B cell (primary cell): Measurements from ENCODE around the gene RPL10. TPM values are rescaled to one million over a fixed set of nuclear protein-coding genes. Genes with fewer than 3 reads are reported as not detected.
A peak's percentile ranks its signal among the peaks of the same experiment; 100 is the strongest.

Experiments
- ATAC-seq: fragments of 200-7000 bp; cut with Tn5 transposase; one replicate; pipeline ENCODE4 v1.10.0; 2021; ENCODE audit warnings: low read depth, mild to moderate bottlenecking, moderate number of reproducible peaks, moderate library complexity
- CTCF ChIA-PET: fragments of 350-600 bp; sonication (Branson Sonifier 250); formaldehyde crosslinking; loops from one replicate; lab custom pipeline; 2021; ENCODE audit warnings: antibody characterized with exemption, inconsistent platforms; lab: Charles Lee
- POLR2A ChIA-PET: fragments of 350-600 bp; sonication (Branson Sonifier 250); formaldehyde crosslinking; loops from one replicate; lab custom pipeline; 2021; ENCODE audit warnings: antibody characterized with exemption; lab: Charles Lee
- DNase-seq: peaks from one replicate; pipeline ENCODE4 v3.0.0; 2013
- H2AFZ ChIP-seq: 2 replicates; pipeline ENCODE4 v1.6.1; 2012; ENCODE audit warnings: mild to moderate bottlenecking, low read depth, low read length; ENCODE audit not compliant: insufficient read depth, poor library complexity, severe bottlenecking
- H3K27ac ChIP-seq, 2 donors: 1 replicate in 1 of 2; 2 replicates in 1 of 2; pipeline ENCODE4 v1.5.1; 2012 to 2013; ENCODE audit warnings: low read length in 2 of 2, mild to moderate bottlenecking in 2 of 2, moderate library complexity in 1 of 2
- H3K27me3 ChIP-seq, 4 experiments: fragments of 200-600 bp in 1 of 4; sonication (generic) in 1 of 4; replicated peaks in 1 of 4; 1 replicate in 2 of 4; 2 replicates in 2 of 4; pipeline versions ENCODE4 v1.6.1 to v1.7.0; 2013 to 2016; ENCODE audit warnings: low read length in 3 of 4, mild to moderate bottlenecking in 2 of 4, mixed read lengths in 1 of 4, moderate library complexity in 1 of 4; ENCODE audit not compliant: insufficient read depth in 4 of 4, control insufficient read depth in 3 of 4; ENCODE audit errors: control extremely low read depth in 1 of 4
- H3K36me3 ChIP-seq, 2 experiments: replicated peaks in 1 of 2; 1 replicate in 1 of 2; 2 replicates in 1 of 2; pipeline versions ENCODE4 v1.6.1 to v1.7.1; 2013; ENCODE audit warnings: low read length in 1 of 2; ENCODE audit not compliant: insufficient read depth in 2 of 2, control insufficient read depth in 1 of 2; ENCODE audit errors: control extremely low read depth in 1 of 2, extremely low read depth in 1 of 2
- H3K4me1 ChIP-seq, 2 donors: fragments of 200-600 bp in 1 of 2; sonication (generic) in 1 of 2; 1 replicate in 1 of 2; 2 replicates in 1 of 2; pipeline versions ENCODE4 v1.5.1 to v1.6.1; 2013 to 2017; ENCODE audit warnings: low read length in 2 of 2; ENCODE audit not compliant: control insufficient read depth in 2 of 2, insufficient read depth in 2 of 2
- H3K4me2 ChIP-seq: replicated peaks from 2 replicates; pipeline ENCODE3; 2012; ENCODE audit warnings: mild to moderate bottlenecking, low read depth, low read length; ENCODE audit not compliant: poor library complexity, severe bottlenecking
- H3K4me3 ChIP-seq, 5 experiments: fragments of 200-600 bp in 1 of 5; sonication (generic) in 1 of 5; 1 replicate in 3 of 5; 2 replicates in 2 of 5; pipeline versions ENCODE4 v1.5.1 to v1.7.0; 2011 to 2016; ENCODE audit warnings: low read length in 4 of 5, mild to moderate bottlenecking in 4 of 5, low read depth in 2 of 5, control low read depth in 1 of 5, moderate library complexity in 1 of 5; ENCODE audit not compliant: insufficient read depth in 1 of 5; ENCODE audit errors: control extremely low read depth in 1 of 5, extremely low read depth in 1 of 5
- H3K79me2 ChIP-seq: fragments of 200-600 bp; sonication (generic); one replicate; pipeline ENCODE4 v1.6.0; 2016; ENCODE audit warnings: low read length; ENCODE audit not compliant: control insufficient read depth, insufficient read depth
- H3K9ac ChIP-seq: fragments of 200-600 bp; sonication (generic); 2 replicates; pipeline ENCODE4 v1.6.1; 2017; ENCODE audit warnings: mild to moderate bottlenecking, low read length, moderate library complexity
- H3K9me3 ChIP-seq, 3 donors: one replicate each; pipeline versions ENCODE4 v1.6.1 to v1.7.1; 2013; ENCODE audit warnings: low read length in 2 of 3; ENCODE audit not compliant: control insufficient read depth in 2 of 3, insufficient read depth in 1 of 3; ENCODE audit errors: control extremely low read depth in 1 of 3
- H4K20me1 ChIP-seq: 2 replicates; pipeline ENCODE4 v1.6.0; 2012; ENCODE audit warnings: mild to moderate bottlenecking, low read length; ENCODE audit not compliant: insufficient read depth, control insufficient read depth, poor library complexity, severe bottlenecking
- H3K27ac Mint-ChIP-seq: one replicate; pipeline ENCODE4 v1.8.0; 2021; ENCODE audit warnings: mixed read lengths
- H3K27me3 Mint-ChIP-seq: one replicate; pipeline ENCODE4 v1.8.0; 2021; ENCODE audit warnings: mixed read lengths
- H3K4me1 Mint-ChIP-seq: one replicate; pipeline ENCODE4 v1.8.0; 2021; ENCODE audit warnings: mixed read lengths
- H3K4me3 Mint-ChIP-seq: one replicate; pipeline ENCODE4 v1.8.0; 2021; ENCODE audit warnings: mixed read lengths
- H3K9me3 Mint-ChIP-seq: one replicate; pipeline ENCODE4 v1.8.0; 2022; ENCODE audit warnings: mixed read lengths; ENCODE audit not compliant: insufficient read depth
- EZH2 ChIP-seq: IDR thresholded peaks from 2 replicates; pipeline ENCODE4 v1.6.1; 2012; ENCODE audit warnings: borderline replicate concordance, low read depth, mild to moderate bottlenecking, moderate library complexity, low read length; ENCODE audit not compliant: insufficient read depth, poor library complexity, severe bottlenecking
- WGBS: methylation state at CpG from one replicate; pipeline ENCODE4 v1.1.5; 2013; ENCODE audit warnings: missing lambda C conversion rate; ENCODE audit not compliant: insufficient coverage; 5-methylcytosine and 5-hydroxymethylcytosine counted together
- intact Hi-C: fragments of 100-400 bp; cut with micrococcal nuclease; formaldehyde crosslinking; loops from one replicate; pipeline ENCODE4 v1.10.0; 2022
- polyA plus RNA-seq: library from polyadenylated mRNA; depleted of rRNA; stranded (reverse); fragments of >200 nt; gene quantifications from 2 replicates; pipeline ENCODE4 v1.2.3, GENCODE V29; 2012
- total RNA-seq, 2 donors: library from RNA; stranded (reverse); fragments of 120-200 nt in 1 of 2; gene quantifications; 1 replicate in 1 of 2; 2 replicates in 1 of 2; pipeline versions ENCODE4 v1.2.3 to v1.2.4, GENCODE V29; 2013 to 2022
- TF ChIP-seq, protein P1 (sequence below): fragments of 200-600 bp; IDR thresholded peaks from one replicate; pipeline ENCODE4 v1.8.0; 2022; ENCODE audit warnings: antibody characterized with exemption, mild to moderate bottlenecking

Gene RPL10
- total and polyA plus RNA-seq, 2 donors (not counting 1 experiment from before 2014, with no cell fraction given) = 4,073 to 16,482 TPM

GRCh38 chrX:154441564-154441963 lies 43.4 kb downstream of the RPL10 start:
- Histone ChIP-seq H3K27ac (no peak overlapping the region), H3K4me1 (peaks cover 16 to 31% of the 10 kb centered on the region in 2 donors), H3K4me3 (no peak overlapping the region), H3K9ac (no peak overlapping the region), H2AFZ (no peak overlapping the region), H3K4me2 (no peak overlapping the region), H3K27me3 (no peaks in the 10 kb centered on the region), H3K9me3 (no peaks in the 10 kb centered on the region), H3K36me3 (peaks cover 0 to 13% of the 10 kb centered on the region in 2 experiments), H3K79me2 (peaks cover 33% of the 10 kb centered on the region), H4K20me1 (peaks cover 6% of the 10 kb centered on the region)
- Mint-ChIP-seq H3K9me3 (no peaks in the 10 kb centered on the region), H3K4me1 (peaks cover 9% of the 10 kb centered on the region), H3K27me3 (no peaks in the 10 kb centered on the region), H3K27ac (peak overlapping the region; percentile 20), H3K4me3 (no peak overlapping the region)
- no peak for DNase-seq
- intact Hi-C loops = loop anchor here (5.0 kb wide), 1 partner anchor 36 kb away; the partner anchor contains the start of gene LAGE3
- no peak for ATAC-seq
- TF ChIP-seq, protein P1, sequence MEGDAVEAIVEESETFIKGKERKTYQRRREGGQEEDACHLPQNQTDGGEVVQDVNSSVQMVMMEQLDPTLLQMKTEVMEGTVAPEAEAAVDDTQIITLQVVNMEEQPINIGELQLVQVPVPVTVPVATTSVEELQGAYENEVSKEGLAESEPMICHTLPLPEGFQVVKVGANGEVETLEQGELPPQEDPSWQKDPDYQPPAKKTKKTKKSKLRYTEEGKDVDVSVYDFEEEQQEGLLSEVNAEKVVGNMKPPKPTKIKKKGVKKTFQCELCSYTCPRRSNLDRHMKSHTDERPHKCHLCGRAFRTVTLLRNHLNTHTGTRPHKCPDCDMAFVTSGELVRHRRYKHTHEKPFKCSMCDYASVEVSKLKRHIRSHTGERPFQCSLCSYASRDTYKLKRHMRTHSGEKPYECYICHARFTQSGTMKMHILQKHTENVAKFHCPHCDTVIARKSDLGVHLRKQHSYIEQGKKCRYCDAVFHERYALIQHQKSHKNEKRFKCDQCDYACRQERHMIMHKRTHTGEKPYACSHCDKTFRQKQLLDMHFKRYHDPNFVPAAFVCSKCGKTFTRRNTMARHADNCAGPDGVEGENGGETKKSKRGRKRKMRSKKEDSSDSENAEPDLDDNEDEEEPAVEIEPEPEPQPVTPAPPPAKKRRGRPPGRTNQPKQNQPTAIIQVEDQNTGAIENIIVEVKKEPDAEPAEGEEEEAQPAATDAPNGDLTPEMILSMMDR = no peak
- TF ChIP-seq EZH2 = no peak
- WGBS = 100% methylated on average over 1 of the region's 11 CpGs
- ChIA-PET POLR2A (interaction anchor here (0.6 kb wide), 1 partner anchor 69 kb away, joined by 3 read pairs; no protein-coding TSS in a partner anchor), CTCF (no interaction called here)

DNA sequence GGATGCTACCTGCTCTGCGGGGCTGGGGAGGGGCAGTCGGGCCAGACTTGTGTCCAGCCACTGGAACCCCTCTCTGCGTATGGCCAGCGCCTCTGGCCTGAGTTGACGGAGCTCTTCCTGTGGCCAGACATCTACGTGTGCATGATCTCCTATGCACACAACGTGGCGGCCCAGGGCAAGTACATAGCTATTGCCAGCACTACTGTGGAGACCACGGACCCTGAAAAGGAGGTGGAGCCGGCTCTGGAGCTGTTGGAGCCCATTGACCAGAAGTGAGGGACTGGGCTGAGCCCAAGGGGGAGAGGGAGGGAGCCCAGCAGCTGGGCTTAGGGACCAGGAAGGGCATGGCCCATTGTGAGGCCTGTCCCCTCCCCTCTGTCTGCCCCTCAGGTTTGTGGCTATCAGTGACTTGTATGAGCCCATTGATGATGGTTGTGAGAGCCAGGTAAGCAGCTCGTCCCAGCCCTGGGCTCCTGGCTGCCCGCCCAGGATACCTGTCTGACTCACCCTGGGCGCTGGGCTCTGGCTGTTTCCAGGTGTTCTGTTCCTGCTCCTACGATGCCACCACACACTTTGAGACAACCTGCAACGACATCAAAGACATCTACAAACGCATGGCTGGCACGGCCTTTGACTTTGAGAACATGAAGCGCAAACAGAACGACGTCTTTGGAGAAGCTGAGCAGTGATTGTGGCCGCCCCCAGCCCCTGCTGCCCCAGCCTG lies 44.0 kb downstream of the RPL10 start:
- ChIA-PET CTCF (no interaction called here), POLR2A (no interaction called here)
- Histone ChIP-seq H3K79me2 (peaks cover 31% of the 10 kb centered on the region), H3K4me1 (peaks cover 16 to 31% of the 10 kb centered on the region in 2 donors), H4K20me1 (peaks cover 6% of the 10 kb centered on the region), H3K27me3 (no peaks in the 10 kb centered on the region), H3K4me2 (no peak overlapping the region), H3K27ac (no peak overlapping the region), H3K9ac (no peak overlapping the region), H3K36me3 (peaks cover 0 to 13% of the 10 kb centered on the region in 2 experiments), H3K9me3 (no peaks in the 10 kb centered on the region), H3K4me3 (no peak overlapping the region), H2AFZ (no peak overlapping the region)
- no peaks in the 10 kb centered on the region for H3K27me3 Mint-ChIP-seq
- ATAC-seq (no peak), DNase-seq (no peak)
- intact Hi-C loops = loop anchor here (5.0 kb wide), 1 partner anchor 35 kb away; the partner anchor contains the start of gene LAGE3
- WGBS = 97% methylated on average over 17 of the region's 21 CpGs
- no peak overlapping the region for H3K4me3 Mint-ChIP-seq
- TF ChIP-seq EZH2 = no peak
- TF ChIP-seq, protein P1 = no peak
- no peaks in the 10 kb centered on the region for H3K9me3 Mint-ChIP-seq
- no peak overlapping the region for H3K27ac Mint-ChIP-seq
- H3K4me1 Mint-ChIP-seq = peaks cover 9% of the 10 kb centered on the region
